EH (cell line): Measurements from ENCODE around the gene ITPR2.

Source experiments
- DNase-seq: peaks from one replicate; pipeline ENCODE4 v3.0.0-alpha.2; 2015; ENCODE audit warnings: low read depth

ITPR2 gene

DNA sequence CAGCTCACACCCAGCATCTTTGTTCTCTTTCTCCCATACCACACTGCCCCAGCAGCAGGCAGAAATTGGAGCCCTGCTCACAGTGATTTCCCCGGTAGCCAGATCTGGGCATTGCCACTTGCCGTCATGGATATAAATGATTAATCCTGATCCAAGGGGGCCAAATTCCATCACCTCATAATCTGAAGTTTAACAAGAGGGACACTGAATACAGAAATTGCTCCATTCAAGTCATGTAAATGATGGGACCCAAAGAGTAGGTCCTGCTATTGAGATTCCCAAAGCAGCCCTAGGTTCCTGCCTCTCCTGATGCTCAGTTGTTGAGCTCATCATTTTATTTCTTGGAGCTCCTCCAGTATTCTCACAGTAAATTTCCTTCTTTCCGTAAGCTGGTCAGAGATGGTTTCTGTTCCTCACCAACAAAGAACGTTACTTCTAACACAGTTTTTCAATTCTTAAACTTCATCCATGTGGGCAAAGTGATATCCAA lies 11.7 kb downstream of the ITPR2 start:
- peak; percentile 79 for DNase-seq

DNA sequence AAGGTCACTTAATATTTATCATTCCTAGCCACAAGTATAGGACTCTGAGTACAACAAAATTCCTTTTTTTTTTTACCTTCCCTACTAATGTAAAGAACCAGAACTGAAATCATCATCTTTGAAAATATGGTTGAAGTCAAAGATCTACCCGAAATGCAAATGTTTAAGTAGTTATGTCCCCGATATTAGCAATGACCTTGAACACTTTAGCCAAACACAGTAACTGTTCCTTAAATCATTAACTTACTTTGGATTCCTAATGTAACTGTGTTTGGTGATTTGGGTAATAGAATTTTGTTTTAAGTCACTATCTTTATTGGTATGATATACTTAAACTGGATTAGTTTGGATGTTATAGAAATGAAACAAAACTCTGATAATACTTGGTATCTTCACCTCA lies 14.4 kb downstream of the ITPR2 start:
- DNase-seq = no peak

DNA sequence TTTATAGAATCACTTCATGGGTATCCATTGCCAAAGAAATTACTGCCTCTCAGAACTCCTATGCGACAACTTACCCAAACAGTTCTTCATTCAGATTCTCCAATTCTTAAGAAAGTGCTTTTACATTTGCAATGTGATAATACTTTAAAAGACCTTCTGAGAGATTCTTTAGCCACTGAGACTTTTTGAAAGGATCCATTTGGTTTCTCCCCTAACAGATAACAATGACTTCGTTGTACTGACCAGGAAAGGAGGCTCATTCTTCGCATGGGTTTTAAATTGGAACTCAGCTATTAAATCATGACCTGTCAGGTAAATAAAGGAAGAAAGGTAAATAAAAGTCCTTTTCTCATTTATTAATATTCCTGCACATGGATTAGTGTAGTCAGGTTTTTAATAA lies 14.8 kb downstream of the ITPR2 start:
- DNase-seq = no peak

DNA sequence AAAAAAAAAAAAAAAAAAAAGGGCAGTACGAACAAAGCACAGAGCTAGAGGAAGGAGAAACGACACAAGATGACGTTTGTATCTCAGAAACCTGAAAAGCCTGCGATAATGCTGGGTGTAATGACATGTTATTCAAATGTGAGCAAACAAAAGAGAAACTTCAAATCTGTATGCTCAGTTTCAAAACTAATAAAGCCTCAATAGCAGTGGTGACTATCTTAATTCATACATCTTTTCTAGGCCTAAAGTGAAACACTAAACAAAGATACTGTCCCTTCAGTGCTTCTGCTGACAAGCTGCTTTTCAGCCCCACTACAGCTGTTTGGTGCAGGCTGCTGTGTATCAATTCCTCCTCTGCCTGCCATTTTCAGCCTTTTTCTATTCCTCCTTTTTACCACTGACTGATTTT lies 15.8 kb downstream of the ITPR2 start:
- no peak for DNase-seq

DNA sequence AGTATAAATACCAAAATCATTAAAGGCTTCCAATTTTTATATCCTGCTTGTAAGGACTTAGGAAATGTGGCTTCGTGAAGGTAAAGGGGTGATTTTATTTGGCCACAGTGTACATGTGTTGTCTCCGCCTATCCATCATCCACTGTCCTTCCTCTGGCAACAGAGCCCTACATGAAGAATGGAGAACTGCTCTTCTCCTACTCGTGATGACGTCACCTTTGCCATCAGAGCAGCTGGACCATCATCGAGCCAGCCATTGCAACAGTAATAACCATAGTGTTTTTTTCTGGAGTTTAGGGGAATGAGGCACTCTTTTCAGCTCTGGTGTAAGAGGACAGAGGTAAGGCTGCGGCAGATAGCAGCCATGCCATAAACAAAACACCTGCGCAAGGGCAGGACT lies 19.2 kb downstream of the ITPR2 start:
- DNase-seq = no peak

DNA sequence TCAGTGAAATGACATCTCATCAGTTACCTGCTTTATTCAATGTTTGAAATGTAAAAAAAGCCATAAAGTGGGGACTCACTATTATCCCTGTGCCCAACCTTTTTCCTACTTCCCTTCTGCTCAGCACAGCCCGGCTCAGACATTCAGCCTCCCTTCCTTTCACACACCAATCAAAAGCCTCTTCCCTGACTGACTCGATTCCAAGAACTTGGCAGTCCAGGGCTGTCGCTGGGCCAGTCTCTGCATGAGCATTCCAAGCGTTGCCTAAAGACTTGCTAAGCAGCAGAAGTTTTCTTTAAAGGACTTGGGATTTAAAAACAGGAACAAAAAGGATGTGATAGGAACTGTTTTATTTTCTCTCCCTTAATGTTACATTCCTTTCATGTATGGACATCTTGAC lies 22.7 kb downstream of the ITPR2 start:
- peak; percentile 90 for DNase-seq

DNA sequence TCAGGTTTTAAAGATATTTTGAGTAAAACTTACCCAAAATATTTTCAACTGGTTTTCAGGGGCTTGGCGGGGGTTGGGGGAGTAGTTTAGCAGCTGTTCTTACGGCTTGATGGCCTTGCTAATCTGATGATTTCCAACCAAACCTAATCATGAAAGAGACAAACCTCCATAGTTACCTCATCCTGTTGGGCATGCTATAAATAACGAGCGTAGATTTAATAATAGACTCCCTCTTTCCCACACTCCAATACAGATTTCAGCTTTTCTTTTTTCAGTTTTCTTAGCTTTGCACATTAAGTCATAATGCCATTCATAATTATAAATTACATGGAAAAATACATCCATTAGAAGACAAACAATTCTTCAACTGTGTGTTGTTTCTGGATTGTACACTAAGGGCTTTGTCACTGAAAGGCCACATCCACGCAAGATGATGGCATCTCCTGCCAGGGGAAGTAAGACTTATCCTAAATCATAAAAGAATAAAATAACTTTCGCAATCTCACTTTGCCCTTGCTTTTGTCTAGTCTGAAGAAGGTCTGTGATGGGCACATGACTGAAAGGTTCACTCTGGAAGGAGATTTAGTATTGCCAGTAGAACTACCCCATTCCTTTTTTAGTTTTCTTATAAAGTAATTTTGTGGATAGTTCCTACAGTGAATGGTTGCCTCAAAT lies 23.2 kb downstream of the ITPR2 start:
- no peak for DNase-seq

DNA sequence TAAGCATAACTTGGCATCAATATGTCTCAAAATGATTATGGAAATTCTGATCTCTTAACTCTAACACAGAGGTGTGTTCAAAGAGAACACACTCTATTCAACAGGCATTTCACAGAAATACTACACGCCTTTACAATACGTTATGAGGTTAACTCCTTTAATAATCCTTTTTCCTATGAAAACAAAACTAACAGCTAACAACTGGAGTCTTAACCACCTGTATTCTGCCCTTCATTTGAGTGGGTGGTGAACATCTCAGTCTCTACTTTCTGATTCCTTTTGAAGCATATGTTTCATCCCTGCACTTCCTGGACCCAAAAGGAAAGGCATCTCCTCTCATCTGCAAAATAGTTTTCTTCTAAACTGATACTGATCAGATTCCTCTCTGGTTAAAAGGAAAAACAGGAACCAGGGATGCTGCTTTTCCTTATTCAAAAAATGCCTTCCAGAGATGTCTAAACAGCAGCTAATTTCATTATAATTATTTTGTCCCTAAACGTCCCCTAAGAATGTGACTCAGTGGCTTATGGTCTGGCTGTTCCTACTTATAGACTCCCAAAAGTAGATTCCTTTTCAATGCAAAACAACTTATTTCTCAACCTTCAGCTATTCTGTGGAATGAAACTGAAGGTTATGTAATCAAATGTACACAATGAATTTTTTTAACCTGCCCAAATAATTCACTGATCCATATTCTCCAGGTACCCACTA lies 24.1 kb downstream of the ITPR2 start:
- no peak for DNase-seq

DNA sequence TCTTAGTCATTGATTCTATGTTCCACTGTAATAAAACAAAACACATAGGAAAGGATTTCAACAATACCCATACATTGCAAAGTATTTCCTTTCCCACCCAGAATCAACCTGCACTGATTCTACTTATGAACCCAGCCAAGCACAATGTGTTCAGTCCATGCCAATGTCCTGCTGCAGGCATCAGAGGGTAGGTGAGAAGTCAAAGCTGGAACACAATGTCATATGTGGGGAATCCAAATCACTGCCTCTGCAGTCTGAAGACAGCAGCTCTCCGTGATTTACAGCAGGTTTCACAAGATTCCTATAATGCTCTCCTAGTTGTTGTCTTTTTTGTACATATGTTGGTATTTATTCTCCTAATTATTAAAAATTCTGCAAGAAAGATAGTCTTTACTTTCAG lies 25.7 kb downstream of the ITPR2 start:
- DNase-seq = no peak

DNA sequence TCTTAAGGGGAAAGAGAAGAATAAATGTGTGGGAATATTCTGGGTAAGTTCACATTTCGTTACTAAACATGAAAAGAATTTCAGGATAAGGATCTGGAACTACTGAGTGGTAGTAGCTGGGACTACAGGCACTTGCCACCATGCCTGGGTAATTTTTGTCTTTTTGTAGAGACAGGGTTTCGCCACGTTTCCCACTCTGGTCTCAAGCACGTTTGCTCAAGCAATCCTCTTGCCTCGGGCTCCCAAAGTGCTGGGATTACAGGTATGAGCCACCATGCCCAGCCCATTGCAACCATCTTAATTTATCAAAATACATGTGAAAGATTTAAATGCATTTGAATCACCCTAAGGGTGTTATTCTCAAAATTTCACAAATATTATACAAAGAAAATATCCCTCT lies 26.4 kb downstream of the ITPR2 start:
- no peak for DNase-seq

DNA sequence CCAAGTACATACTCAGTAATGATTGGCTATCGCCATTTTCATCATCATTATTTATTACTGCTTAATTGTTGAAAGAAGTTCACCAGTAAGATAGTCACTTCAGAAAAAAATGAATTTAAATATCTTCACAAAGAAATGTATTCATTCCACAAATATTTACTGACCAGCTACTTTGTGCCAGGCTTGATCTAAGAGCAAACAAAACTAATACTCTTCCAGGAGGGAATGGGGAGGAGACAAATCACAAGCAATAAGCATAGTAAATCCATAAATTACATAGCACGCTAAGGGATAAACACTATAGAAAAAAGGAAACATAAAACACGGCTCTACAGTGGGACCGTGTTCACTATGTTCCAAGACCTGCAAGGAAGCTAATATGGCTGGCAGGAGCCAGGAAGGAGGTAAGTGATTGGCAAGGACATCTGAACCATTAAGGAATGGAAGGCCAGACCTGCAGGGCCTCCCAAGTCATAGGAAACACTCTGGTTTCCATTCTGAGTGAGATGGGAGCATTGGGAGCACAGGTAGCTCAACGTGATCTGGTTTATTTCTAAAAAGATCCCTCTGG lies 27.5 kb downstream of the ITPR2 start:
- no peak for DNase-seq

DNA sequence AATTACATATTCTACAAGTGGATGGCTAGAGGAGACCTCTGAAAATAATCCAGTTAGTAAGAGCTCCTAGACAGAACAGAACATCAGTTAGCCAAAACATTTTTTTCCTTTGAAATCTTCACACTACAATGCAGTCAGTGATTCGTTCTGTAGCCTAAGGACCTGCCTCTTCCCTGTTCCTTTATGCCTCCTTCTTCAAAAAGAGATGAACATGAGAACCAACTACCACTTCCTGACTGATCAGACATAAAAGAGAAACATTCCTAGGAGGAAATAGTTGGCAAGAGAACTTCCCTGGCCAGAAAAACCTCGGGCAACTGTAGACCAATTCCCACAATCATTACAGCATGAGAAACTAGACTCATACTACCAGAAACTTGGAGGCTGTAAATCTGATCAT lies 29.4 kb downstream of the ITPR2 start:
- peak; percentile 78 for DNase-seq

DNA sequence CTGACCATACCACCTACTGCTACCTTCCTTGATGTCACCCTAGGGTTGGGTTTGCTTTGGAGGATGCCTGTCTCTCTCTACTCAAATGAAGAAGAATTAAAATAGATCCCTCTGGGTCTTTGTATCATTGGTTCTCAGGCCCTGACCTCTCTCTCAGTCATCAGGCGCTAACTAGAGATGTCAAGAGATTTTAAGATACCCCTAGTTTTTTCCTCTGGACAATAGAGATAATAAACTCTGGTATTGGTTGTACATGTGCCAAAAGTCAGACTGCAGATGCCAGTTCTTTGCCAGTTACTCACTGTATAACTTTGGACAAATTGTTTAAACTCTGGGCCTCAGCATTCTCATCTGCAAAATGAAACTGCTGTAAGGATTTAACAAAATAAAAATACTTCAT lies 31.5 kb downstream of the ITPR2 start:
- DNase-seq = no peak

DNA sequence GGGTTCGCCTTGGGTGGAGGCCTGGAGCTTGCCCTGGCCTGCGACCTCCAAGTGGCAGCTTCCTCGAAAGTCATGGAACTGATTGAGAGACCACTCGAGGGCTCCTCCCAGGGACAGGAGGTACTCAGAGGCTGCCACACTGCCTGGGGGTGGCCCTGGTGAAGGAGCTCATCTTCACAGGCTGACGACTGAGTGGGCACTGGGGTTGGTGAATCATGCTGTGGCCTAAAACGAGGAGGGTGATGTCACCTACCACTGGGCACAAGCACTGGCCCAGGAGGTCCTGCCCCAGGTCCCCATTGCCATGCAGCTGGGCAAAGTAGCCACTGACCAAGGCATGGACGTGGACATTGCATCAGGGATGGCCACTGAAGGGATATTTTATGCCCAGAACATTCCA lies 32.1 kb downstream of the ITPR2 start:
- no peak for DNase-seq

DNA sequence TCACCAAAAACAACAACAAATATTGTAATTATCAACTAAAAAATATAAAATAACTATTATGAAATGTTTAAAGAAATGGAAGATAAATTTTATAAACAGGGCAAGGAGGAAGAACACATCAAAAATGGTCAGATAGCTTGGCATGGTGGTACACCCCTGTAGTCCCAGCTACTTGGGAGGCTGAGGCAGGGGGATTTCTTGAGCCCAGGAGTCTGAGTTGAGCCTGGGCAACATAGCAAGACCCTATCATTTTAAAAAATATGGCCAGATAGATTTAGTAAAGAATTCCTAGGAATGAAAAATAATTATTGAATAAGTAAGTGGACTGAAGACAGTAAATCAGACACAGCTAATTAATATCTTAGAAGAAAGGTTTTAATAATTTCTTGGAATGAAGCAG lies 32.6 kb downstream of the ITPR2 start:
- DNase-seq = no peak

DNA sequence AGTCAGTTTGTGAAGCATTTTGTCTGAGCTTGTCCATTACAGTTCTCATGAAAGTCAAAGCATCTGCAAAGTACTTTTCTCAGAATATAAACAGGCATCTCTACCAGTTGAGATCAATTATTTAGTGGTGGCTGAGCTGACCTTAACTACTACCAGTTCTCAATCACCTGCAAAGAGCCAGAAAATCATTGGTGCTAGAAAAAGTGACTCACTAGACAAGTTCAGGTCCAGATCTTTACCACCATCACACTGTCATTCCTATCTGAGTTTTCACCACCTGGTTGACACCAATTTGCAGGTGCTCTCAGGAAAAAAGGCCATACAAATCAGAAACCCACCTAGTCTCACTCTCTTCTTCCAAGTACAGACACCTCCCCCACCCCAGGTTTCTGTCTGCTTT lies 33.3 kb downstream of the ITPR2 start:
- DNase-seq = no peak

DNA sequence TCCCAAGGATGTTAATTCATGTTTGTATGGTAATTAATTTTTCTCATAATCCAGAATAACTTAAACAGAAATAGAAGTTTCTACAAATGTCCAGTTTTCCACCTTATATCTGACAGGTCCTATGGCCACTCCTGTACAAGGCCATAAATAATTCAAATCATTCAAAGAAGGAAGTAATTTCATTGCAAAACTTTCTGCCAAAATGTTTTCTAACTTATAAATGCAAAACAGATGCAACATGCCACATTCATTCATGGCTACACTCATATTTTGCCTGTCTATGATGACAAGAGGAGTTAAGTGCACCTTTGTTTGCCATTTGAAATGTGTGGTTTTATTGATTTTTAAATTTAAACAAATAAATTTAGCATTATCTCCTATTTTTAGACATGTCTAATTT lies 34.4 kb downstream of the ITPR2 start:
- no peak for DNase-seq

DNA sequence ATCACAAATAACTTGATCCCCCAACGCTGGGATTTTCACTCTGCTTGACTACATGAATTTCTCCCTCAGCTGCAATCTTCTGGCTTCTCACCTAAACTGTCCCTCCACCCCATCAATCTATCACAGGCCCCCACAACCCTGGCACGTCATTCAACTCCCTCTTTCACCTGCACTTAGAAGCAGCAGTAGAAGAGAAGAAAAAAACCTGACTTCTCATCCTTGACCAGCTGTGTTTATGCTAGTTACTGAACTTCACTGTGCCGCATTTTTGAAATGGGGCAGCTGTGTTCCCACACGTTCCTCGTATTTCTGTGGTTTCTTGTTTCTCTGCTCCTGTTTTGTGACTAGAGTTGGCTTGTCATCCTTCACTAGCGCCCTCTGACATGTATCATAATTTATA lies 35.0 kb downstream of the ITPR2 start:
- DNase-seq = peak; percentile 57

DNA sequence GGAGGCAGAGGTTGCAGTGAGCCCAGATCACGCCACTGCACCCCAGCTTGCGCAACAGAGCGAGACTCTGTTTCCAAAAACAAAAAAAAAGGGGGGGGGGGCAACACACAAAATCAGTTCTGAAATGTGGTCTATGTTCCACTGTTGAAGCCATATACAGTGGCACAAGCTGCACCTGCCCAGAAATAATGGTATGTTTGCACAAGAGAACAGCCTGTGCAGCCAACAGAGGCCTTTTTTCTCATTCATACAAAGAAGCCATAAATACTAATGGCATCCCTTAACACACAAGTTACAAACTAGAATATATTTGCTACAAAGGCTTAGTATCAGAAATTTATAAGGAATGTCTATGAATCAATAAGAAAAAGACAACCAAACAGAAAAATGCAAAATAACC lies 37.1 kb downstream of the ITPR2 start:
- no peak for DNase-seq

DNA sequence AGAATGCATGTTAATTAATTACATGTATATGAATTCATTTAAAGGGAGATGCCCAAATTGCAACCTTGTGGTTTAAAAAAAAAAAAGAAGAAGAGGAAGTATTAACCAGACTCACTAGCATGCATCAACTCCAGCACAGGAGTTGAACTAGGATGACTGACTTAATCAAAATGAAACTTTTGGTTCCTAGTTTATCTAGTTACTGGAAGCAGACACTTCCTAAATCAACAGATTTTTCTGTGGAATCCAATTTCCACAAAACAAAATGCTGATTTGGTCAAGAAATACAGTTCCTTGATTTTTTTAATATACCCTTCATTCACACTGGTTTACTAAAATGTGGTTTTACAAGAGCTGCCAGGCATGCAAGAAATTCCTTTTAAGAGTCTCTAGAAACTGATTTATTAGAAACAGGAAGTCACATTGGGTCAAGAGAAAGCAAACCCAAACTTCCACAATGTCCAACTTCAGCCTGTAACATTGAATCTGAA lies 41.6 kb downstream of the ITPR2 start:
- peak; percentile 79 for DNase-seq

DNA sequence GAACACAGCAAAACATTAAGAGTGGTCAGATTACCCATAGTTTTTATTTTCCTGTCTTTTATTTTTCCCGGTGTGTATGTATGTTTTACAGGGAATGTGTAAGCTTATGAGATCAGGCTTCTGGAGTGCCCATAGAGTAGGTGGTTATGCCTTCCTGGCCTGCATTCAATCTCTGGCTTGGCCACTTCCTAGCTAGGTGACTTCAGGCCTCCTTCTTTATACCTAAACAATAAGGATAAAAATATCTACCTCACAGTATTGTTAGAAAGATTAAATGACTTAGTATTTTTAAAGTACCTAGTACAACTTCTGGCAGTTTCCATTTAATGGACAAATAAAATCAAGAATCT lies 42.4 kb downstream of the ITPR2 start:
- no peak for DNase-seq

DNA sequence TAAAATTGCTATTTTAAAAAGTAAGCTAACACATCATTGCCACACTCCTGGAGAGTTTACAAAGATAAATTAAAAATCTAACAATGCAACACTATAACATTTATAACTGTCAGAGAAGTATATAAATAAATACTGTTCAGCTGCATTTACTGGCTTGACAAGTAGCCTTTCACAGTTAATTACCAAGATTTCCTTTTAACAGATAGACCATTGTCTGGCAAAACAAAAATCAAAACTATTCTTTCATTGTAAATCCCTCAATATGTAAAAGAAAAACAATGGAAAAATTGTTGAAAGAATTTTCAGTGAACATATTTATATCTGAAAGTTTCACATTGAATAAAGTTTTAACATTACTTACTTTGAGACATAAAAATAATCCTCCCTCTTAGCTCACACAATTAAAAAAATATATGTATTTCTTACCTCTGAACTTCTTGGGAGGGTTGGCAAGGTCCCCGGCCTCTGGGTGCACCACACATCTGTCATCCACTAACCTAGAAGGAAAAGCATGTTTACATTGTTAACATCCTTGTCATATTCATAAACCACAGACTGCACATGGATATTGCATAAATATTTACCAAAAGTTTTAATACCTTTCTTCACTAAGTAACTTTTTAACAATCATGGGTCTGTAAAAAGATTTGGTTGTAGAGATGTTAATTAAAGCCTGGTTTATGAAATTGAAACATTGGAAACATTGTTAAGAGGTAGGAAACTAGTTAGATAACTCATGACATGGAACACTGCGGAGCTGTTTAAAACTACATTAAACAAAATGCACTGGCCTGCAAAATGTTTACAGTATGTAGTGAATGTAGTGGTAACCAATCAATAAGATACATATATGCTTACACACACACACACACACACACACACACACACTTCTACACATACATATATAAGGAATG lies 43.0 kb downstream of the ITPR2 start:
- DNase-seq = peak; percentile 77
